ENCODE results near the gene XAB2.

The XAB2 gene

GRCh38 chr19:7670790-7671189, 41.4 kb upstream of the XAB2 start:
- Histone ChIP-seq H3K79me2 (ENCODE audit: insufficient read depth, low read length) (no peaks in the 10 kb centered on the region), H3K4me2 (ENCODE audit: low read length) (peak overlapping the region; percentile 21), H3K9me3 (ENCODE audit: low read length) (no peaks in the 10 kb centered on the region), H3K9ac (ENCODE audit: low read length) (no peak overlapping the region), H4K20me1 (ENCODE audit: insufficient read depth, low read length) (no peaks in the 10 kb centered on the region), H3F3A (ENCODE audit: insufficient read depth, low read length) (no peaks in the 10 kb centered on the region), H2AFZ (ENCODE audit: low read length) (no peak overlapping the region), H3K4me1 (ENCODE audit: insufficient read depth, low read length, severe bottlenecking) (peaks cover 8% of the 10 kb centered on the region), H3K27me3 (ENCODE audit: insufficient read depth, low read length) (peaks cover 8% of the 10 kb centered on the region), H3K4me3 (ENCODE audit: low read depth, low read length, poor library complexity, severe bottlenecking) (peak overlapping the region; percentile 42), H3K9me2 (ENCODE audit: low read depth, low read length) (no peaks in the 10 kb centered on the region), H3K27ac (ENCODE audit: low read depth, low read length, poor library complexity, severe bottlenecking) (no peak overlapping the region), H3K36me3 (ENCODE audit: insufficient read depth, low read length) (no peaks in the 10 kb centered on the region)
- TF ChIP-seq CTCF (IDR thresholded peaks at IDR 0.05; ENCODE audit: low read length), result no peak
- TF ChIP-seq EZH2 (IDR thresholded peaks at IDR 0.05; ENCODE audit: borderline replicate concordance, low read length), result no peak

GRCh38 chr19:7670150-7670783, 40.9 kb upstream of the XAB2 start:
- H3K9me2 ChIP-seq (ENCODE audit: low read depth, low read length), result no peaks in the 10 kb centered on the region
- H3K79me2 ChIP-seq (ENCODE audit: insufficient read depth, low read length), result no peaks in the 10 kb centered on the region
- peaks cover 8% of the 10 kb centered on the region for H3K27me3 ChIP-seq (ENCODE audit: insufficient read depth, low read length)
- H3K4me1 ChIP-seq (ENCODE audit: insufficient read depth, low read length, severe bottlenecking), result peaks cover 8% of the 10 kb centered on the region
- no peak for TF ChIP-seq EZH2 (IDR thresholded peaks at IDR 0.05; ENCODE audit: borderline replicate concordance, low read length)
- TF ChIP-seq CTCF (IDR thresholded peaks at IDR 0.05; ENCODE audit: low read length), result no peak
- H3K36me3 ChIP-seq (ENCODE audit: insufficient read depth, low read length), result no peaks in the 10 kb centered on the region
- H3K9me3 ChIP-seq (ENCODE audit: low read length), result no peaks in the 10 kb centered on the region
- H3K27ac ChIP-seq (ENCODE audit: low read depth, low read length, poor library complexity, severe bottlenecking), result no peak overlapping the region
- H4K20me1 ChIP-seq (ENCODE audit: insufficient read depth, low read length), result no peaks in the 10 kb centered on the region
- no peaks in the 10 kb centered on the region for H3F3A ChIP-seq (ENCODE audit: insufficient read depth, low read length)
- H2AFZ ChIP-seq (ENCODE audit: low read length), result no peak overlapping the region
- peak overlapping the region; percentile 21 for H3K4me2 ChIP-seq (ENCODE audit: low read length)
- no peak overlapping the region for H3K9ac ChIP-seq (ENCODE audit: low read length)
- H3K4me3 ChIP-seq (ENCODE audit: low read depth, low read length, poor library complexity, severe bottlenecking), result peak overlapping the region; percentile 42

GRCh38 chr19:7669641-7670040, 40.3 kb upstream of the XAB2 start:
- H3K9ac ChIP-seq (ENCODE audit: low read length), result no peak overlapping the region
- H3K27ac ChIP-seq (ENCODE audit: low read depth, low read length, poor library complexity, severe bottlenecking), result no peak overlapping the region
- no peaks in the 10 kb centered on the region for H3F3A ChIP-seq (ENCODE audit: insufficient read depth, low read length)
- no peak overlapping the region for H3K4me3 ChIP-seq (ENCODE audit: low read depth, low read length, poor library complexity, severe bottlenecking)
- H3K9me2 ChIP-seq (ENCODE audit: low read depth, low read length), result no peaks in the 10 kb centered on the region
- no peaks in the 10 kb centered on the region for H3K36me3 ChIP-seq (ENCODE audit: insufficient read depth, low read length)
- H2AFZ ChIP-seq (ENCODE audit: low read length), result no peak overlapping the region
- H3K9me3 ChIP-seq (ENCODE audit: low read length), result no peaks in the 10 kb centered on the region
- H4K20me1 ChIP-seq (ENCODE audit: insufficient read depth, low read length), result no peaks in the 10 kb centered on the region
- H3K4me2 ChIP-seq (ENCODE audit: low read length), result no peak overlapping the region
- H3K27me3 ChIP-seq (ENCODE audit: insufficient read depth, low read length), result peaks cover 8% of the 10 kb centered on the region
- TF ChIP-seq CTCF (IDR thresholded peaks at IDR 0.05; ENCODE audit: low read length) (no peak), EZH2 (IDR thresholded peaks at IDR 0.05; ENCODE audit: borderline replicate concordance, low read length) (no peak)
- peaks cover 8% of the 10 kb centered on the region for H3K4me1 ChIP-seq (ENCODE audit: insufficient read depth, low read length, severe bottlenecking)
- H3K79me2 ChIP-seq (ENCODE audit: insufficient read depth, low read length), result no peaks in the 10 kb centered on the region
